ENCODE measurements around the gene RAB19.
"Not testable (repeated sequence)": the region's sequence is repeated elsewhere in the genome, so short reads cannot be mapped to it uniquely, and the experiment has no call there.

The RAB19 gene

DNA sequence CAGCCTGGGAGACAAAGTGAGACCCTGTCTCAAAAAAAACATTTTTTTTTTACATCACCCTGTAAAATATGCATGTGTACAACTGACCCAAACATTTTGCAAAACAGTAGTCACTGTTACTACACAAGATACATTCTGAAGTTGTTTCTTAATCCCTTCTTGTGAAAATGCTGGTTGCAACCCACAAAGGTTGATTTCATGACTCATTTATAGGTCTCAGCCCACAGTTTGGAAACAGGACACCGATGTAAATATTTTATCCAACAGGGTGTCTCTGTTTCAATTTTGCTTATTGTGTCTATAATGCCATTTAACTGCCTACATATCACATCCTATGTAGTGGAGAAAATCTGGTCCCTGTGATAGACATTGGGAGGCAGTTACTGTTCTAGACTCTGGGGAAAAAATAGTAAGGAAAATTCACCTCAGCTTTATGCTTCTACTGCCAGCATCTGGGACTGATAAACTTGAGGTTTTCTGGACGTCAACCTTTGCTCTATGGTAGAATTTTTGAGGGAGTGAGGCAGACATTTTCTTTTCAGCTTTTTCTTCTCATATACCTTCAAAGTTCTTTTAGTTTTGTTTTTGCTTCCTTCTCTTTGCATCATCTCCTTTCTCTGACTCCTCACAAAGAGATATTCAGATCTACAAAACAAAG is 1.6 kb upstream of the RAB19 start:
- DNase-seq: no peak

DNA sequence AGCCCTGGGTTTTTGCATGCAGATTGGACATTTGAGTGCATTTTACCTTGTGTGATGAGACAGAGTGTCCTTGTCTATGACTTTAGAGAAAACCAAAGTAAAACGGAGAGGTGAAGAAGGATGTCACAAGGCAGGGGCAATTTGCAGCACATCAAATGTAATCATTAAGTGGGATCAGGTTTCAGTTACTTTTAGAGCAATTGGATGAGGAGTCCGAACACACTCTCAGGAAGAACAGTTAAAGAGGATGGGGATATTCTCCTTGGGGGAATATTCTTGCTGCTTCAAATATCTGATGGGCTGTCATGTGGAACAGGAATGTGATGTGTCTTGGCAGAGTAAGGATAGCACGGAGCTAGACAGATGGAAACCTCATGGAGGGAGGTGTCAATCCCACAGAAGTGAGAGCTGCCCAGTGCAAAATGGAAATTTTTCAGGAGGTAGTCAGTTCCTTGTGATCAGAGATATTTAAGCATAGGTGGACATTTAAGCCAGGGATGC is 757 bp downstream of the RAB19 start:
- no peak for DNase-seq

DNA sequence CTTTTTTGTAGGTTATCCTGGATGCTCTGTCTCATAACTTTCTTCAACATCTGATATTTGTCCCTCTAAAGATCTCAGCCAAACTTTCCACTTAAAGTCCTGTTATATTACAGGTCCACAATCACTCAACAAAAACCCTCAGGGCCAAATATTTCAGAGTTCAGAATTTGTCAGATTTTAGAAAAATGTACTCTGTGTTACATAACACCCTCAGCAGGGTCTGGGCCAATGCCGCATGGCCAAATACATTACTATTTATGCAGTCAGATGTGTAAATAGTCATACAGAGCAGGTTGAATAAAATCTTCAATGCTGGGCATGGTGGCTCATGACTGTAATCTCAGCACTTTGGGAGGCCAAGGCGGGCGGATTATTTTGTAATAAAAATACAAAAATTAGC is 11.5 kb downstream of the RAB19 start:
- no peak for DNase-seq

DNA sequence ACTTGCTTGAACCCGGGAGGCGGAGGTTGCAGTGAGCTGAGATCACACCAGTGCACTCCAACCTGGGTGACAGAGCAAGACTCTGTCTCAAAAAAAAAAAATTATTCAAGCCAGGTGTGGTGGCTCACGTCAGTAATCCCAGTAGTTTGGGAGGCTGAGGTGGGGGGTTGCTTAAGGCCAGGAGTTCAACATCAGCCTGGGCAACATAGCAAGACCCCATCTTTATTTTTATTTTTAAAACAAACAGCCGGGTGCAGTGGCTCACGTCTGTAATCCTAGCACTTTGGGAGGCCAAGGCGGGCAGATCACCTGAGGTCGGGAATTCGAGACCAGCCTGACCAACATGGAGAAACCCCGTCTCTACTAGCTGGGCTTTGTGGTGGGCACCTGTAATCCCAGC is 12.0 kb downstream of the RAB19 start:
- DNase-seq: not testable (repeated sequence)

DNA sequence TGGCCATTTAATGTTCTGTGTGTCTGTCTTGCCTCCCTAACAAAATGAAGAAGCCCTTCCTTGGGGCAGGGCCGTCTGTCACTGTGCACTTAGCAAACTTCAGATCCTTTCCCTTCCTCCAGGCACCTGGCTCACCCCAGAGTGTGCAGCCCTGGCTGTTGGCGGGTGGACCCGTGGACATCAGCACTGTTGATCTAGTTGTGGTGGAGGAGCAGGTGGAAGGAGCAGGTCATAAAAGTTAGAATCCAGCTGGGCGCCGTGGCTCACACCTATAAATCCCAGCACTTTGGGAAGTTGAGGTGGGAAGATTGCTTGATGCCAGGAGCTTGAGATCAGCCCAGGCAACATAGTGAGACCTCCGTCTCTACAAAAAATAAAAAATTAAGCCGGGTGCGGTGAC is 12.7 kb downstream of the RAB19 start:
- no peak for DNase-seq

DNA sequence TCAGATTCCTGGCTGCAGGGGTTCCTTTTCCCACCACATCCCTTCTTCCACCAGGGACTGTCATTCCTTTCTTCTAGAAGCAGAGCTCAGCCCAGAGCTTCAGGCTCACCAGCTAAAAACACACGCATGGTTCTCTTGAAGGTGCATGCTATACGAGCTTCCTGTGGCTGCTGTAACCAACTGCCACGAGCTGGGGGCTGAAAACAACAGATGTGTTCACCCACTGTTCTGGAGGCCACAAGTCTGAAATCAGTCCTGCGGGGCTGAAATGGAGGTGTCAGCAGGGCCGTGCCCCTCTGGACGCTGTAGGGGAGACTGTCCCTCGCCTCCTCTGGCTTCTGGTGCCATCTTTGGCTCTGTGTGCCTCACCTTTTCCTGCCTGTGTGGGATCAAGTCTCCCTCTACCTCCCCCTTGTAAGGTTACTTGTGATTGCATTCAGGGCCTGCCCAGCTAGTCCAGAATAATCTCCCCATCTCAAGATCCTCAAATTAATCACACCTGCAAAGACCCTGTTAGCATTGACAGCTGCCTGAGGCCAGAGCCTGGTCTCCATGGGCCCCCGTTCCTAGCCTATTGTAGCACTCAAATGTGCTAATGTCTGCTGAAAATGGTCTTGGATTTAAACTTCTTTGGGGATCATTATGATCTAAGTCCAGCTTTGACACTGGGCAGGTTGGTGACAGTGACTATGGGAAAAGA is 13.7 kb downstream of the RAB19 start:
- DNase-seq: peak; percentile 59

DNA sequence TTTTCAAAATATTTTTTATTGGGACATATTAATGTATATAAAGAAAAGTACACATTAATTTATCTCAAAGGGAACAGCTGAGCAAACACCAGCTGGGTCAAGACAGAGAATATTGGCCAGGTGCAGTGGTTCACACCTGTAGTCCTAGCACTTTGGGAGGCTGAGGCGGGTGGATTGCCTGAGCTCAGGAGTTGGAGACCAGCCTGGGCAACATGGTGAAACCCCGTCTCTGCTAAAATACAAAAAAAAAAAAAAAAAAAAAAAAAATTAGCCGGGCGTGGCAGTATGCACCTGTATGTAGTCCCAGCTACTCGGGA is 14.3 kb downstream of the RAB19 start:
- DNase-seq: peak; percentile 59

DNA sequence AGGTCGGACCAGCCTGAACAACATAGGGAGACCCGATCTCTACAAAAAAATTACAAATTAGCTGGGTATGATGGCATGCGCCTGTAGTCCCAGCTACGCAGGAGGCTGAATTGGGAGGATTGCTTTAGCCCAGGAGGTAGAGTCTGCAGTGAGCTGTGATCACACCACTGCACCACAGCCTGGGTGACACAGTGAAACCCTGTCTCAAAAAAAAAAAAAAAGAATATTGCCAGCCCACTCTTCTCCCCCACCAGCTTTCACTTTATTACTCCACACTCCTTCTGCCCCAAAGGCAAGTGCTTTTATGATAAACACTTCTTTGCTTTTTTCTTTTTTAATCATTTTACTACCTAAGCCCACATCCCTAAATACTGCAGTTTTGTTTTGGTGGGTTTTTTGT is 14.8 kb downstream of the RAB19 start:
- DNase-seq: no peak

DNA sequence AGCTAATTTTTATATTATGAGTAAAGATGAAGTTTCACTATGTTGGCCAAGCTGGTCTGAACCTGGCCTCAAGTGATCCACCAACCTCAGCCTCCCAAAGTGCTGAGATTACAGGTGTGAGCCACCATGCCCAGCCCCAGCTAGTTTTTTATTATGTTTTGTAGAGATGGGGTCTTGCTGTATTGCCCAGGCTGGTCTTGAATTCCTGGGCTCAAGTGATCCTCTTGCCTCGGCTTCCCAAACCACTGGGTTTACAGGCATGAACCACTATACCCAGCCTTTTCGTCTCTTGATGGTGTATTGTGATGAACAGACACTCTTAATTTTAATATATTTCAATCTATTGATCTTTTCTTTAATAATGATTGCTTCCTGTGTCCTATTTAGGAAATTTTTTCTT is 17.7 kb downstream of the RAB19 start:
- DNase-seq: no peak

DNA sequence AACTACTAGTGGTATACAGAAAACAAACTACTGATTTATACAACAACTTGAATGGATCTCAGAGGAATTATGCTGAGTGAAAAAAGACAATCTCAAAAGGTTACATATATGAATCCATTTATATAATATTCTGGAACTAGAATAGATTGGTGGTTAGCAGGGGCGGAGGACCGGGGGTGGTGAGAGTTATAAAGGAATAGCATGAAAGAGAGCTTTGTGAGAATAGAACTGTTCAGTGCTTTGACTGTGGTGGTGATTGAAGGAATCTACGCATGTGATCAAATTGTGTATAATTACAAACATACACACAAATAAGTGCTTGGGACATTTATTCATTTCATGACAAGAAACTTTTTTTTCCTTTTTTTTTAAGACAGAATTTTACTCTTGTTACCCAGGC is 19.6 kb downstream of the RAB19 start:
- DNase-seq: no peak

DNA sequence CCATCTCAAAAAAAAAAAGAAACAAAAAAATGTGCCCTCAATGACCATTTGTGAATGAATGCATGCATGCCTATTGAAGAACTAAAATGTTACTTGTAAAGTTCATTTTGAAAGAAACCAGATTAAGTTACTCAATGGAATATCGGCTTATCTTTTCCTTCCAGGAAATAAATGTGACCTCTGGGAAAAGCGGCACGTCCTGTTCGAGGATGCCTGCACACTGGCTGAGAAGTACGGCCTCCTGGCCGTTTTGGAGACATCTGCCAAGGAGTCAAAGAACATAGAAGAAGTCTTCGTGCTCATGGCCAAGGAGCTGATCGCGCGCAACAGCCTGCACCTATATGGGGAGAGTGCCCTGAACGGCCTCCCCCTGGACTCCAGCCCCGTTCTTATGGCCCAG is 21.9 kb downstream of the RAB19 start:
- DNase-seq: no peak

DNA sequence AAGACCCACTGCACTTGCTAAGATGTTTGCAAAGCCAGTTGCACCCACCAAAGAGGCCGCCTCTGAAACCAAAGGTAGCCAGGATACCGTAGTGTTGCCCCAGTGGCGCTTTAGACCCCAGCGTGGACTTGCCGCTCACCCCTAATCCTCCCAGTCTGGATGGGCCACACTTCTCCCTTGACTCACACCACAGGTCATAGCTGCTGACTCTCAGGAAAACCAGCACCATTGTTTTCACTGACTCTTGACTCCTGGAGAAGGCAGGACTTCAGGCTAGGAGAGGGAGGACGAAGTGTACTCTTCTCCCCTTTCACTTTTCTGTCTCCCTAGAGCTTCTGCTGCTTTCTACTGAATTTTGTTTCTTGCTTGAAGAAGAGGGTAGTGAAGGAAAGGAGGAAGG is 22.3 kb downstream of the RAB19 start:
- no peak for DNase-seq

DNA sequence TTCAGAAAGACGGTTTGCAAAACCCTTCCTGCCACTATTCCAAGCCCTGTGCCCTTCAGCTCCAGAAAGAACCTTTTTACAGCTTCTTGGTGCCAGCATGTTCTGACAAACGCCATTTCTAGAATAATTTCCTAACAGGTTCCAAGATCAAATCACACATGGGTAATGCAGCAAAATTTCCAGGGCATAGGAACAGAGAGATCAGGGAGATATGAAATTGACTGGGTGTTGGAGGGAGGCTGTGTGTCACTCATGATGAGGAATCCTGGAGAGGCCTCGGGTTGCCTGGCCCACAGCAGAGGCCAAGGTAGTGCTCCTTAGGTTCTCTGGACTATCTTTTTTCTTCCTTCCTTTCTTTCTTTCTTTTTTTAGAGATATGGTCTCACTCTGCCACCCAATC is 29.5 kb downstream of the RAB19 start:
- no peak for DNase-seq

DNA sequence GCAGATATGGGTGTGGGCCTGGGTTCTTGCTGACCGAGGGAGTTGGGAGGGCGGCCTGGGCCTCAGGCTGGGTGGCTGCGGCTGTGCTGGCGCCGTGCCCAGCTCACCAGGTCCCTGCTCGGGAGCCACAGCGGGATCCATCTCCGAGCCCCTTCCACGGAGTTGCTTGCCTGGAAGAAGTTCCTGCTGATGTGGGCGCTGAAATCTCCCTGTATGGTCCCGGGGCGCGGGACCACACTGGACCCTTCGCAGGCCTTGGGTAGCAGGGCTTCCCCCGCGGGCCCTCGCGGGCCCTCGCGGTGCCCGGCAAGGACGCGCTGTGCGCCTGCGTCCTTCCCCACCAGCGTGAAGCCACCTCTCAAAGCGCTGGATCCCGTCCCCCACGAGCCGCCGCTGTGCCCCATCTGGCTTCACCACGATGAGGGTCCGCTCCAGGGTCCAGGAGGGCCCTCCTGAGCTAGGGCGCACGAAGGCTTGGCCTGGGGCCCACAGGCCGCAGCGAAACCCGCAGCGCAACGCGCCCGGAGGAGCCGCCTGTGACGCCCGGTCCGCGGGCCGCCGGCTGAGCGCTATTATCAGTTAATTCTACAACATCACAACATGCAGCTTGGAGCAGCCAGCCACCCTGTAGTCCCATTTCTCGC is 31.5 kb downstream of the RAB19 start:
- DNase-seq: no peak

DNA sequence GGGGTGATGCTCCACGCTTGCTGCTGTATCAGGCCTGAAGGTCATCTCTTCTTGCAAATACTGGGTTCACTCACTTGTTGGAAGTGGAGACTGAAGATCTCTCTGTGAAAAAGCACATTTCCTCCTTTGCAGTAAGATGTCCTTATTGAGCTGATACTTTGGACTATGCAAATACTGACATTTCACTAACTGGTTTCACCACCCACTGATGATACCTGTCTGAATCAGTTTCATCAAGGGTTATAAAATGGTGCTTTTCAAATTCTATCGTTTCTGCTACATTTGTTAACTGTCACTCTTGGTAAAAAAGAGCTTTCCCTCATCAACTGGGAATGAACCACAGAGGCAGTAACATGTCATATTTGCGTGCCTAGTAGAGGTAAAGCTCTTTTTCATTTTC is 35.5 kb downstream of the RAB19 start:
- DNase-seq: no peak

DNA sequence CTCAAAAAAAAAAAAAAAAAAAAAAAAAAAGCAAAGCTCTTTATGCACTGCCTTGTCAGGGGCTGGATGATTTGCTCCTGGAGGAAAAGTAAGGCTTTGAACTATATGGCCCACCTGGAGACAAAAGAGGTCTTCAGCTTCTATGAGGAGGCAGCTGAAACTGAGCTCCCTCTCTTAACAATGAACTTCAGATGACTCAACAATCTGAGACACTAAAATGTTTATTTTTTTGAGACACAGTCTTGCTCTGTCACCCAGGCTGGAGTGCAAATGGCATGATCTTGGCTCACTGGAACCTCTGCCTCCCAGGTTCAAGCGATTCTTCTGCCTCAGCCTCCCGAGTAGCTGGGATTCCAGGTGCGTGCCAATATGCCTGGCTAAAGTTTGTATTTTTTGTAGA is 36.7 kb downstream of the RAB19 start:
- no peak for DNase-seq

DNA sequence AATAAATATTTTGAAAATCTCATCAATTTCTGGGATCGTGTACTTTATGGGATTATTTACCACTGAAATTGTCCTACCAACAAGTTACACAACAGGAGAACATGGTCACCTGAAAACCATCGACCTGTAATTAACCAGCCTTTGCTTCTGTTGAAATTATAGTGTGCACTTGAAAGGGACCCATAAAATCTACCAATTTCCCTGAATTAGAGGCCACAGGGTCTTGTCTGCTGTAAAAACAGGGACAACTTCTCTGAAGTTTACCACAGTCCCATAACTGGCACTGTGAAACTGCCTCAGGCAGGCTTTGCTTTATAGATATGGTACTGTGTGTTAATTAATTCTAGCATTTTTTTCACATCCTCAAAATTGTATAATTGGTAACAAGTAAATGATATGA is 37.7 kb downstream of the RAB19 start:
- no peak for DNase-seq

DNA sequence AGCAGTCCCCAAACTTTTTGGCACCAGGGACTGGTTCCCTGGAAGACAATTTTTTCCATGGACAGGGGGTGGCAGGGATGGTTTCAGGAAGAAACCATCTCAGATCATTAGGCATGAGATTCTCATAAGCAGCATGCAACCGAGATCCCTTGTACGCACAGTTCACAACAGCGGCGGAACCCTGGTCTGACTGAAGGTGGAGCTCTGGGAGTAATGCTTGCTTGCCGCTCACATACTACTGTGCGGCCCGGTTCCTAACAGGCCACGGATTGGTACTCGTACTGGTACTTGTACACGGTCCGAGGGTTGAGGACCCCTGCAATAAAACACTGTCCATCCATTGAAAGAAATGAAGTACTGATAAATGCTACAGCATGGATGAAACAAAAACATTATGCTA is 42.6 kb downstream of the RAB19 start:
- DNase-seq: no peak

DNA sequence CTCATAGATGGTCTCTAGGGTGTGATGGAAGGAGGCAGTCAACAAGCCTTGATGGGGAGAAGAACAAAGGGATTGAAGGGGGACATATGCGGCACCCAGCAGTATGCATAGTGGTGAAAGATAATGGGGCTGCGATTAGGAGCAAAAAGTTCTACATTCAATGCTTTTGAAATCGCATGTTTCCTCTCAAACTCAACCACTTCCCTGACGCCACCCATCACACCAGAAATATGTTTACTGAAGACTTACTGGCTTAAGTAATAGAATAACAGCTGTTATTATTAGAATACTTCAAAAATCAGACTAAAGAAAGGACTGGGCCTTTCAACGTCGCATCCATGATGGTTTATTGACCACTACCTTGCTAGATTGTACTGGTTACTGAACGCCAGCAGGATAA is 44.0 kb downstream of the RAB19 start:
- DNase-seq: no peak

DNA sequence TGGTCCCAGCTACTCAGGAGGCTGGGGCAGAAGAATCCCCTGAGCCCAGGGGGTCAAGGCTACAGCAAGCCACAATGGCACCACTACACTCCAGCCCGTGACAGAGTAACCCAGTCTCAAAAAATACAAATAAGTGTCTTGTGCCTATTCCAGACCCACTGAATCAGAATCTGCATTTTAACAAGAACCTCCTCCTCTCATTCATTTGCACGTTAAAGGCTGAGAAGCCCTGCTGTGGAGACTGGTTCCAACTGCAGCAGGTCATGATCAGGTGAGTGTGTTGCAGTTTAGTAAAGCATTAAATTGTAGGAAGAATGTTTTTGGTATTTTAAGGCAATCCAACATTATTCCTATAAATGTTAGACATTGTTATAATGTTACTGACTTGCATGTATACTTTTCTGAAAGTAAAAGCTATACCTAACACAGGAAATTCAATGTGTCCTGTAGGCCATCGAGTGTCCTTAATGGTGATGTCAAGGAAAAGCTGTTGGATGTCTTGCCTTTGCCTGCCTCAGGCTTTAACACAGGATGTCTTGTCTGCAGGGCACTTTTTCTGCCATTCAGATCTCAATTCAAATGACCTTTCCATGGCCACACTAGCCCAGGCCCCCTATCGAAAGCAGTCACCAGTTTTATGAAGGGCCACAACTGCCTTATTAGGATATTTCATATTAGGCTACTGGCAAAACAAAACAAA is 45.1 kb downstream of the RAB19 start:
- no peak for DNase-seq

DNA sequence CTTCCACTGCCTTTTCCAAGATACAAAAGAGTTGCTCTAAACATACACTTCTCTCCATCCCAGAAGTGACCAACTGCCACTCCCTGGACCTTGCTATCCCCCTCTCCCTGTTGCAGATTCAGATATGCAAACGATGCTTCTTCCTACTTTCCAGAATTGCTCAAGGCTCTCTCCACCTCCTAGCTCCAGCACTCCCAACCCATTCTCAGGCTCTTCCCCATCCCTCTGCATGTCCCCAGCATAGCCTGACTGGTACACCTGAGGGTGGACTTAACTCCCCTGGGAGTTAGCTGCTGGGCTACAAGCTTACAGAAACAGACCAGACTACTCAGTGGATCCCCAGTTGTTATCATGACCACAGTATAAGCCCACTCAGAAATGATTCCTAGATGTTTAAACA is 47.9 kb downstream of the RAB19 start:
- DNase-seq: no peak

DNA sequence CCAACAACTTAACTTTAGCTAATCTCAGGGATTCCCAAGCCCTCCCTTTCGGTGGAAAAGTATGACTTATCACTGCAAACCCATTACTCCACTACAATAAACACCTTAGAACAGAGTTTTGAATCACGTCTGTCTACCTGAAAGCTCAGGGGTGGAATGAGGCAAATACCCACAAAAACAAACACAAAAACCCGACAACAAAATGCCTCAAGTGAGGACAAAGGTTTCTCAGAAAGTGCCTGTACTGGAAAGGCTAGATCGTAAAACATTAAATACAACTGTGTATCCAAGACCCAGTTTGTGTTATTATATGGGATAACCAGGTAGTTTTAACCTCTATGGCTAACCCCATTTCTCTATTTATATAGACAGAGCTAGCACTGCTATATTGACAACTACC is 49.4 kb downstream of the RAB19 start:
- no peak for DNase-seq

DNA sequence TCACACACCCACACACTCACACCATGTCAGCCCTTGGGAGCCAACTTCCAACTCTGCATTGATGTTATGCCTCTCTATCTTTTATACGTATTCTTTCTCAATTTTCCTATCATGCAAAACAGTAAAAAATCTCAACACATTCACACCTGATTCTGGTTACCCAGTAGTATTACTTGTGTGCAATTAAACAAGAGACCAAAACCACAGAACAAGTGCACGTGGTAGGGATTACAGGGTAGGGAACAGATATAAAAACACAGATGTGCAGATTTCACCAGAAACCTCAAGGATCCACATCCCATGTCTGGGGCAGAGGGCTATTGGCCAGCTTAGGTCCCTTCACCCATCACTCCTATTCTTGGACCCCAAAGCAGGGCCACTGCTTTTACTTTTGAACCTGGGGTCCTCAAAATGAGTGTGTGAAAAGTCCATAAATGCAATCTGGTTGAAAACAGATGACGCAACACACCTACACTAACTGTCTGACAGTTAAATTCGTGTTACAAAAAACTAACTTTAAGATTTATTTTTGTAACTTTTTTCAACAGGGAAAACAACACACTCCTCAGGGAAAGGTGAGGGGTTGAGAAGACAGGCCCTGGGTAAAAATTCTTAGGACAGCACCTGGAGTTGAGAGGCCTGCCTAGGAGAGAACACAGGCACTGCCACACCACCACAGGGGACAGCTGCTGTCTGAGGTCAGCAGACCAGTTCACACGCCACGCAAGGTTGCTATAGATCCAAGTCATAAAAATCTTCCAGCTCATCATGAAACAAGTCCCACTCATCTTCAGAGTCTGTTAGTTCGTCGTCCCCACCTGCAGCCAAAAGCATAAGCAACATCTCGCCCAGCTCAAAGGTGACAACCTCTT is 50.2 kb downstream of the RAB19 start:
- not testable (repeated sequence) for DNase-seq

Measured in NCI-H1092 treated with DMSO at 0.1 percent for 48 hours (cell line).